Fibroblast of lung (primary cell): ENCODE results near the gene ILRUN.

Experiments
- EZH2 ChIP-seq: IDR thresholded peaks from 2 replicates; pipeline ENCODE4 v1.5.1; 2012; ENCODE audit warnings: low read length, control low read depth, mild to moderate bottlenecking; ENCODE audit errors: missing control alignments
- TF ChIP-seq, protein P1 (sequence below), 2 donors: IDR thresholded peaks in 1 of 2; conservative IDR thresholded peaks in 1 of 2; 1 replicate in 1 of 2; 2 replicates in 1 of 2; pipeline ENCODE4 v1.5.1; 2011 to 2012; ENCODE audit warnings: low read length in 2 of 2, control low read depth in 1 of 2, inconsistent platforms in 1 of 2, low read depth in 1 of 2, mild to moderate bottlenecking in 1 of 2

DNA sequence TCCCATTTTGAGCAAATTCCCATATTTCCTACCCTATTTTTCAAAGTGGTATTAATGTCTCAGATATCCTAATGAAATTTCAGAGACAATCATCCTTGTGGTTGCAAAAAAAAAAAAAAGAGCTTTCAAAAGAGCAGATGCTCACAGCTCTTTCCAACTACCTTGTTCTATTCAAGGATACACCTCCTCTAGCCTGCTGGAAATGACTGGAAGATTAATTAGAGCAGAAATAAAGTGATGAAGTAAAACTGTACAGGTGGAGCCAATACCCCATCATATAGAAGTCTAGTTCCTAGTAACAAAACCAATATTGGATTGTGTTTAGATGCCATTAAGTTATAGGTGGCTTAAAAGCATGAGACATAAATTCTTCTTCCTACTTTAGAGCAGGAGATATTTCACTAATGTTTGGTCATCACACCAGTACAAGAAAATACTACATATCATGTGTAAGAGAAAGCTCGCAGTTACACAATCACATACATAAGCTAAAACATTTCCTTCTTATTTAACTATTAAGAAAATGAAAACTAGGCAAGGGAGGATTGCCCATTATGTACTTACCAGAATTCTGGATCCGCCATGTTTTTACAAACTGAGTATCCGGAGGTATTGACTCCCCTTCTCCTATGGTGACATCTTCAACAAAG lies 42.4 kb downstream of the ILRUN start:
- TF ChIP-seq, protein P1, sequence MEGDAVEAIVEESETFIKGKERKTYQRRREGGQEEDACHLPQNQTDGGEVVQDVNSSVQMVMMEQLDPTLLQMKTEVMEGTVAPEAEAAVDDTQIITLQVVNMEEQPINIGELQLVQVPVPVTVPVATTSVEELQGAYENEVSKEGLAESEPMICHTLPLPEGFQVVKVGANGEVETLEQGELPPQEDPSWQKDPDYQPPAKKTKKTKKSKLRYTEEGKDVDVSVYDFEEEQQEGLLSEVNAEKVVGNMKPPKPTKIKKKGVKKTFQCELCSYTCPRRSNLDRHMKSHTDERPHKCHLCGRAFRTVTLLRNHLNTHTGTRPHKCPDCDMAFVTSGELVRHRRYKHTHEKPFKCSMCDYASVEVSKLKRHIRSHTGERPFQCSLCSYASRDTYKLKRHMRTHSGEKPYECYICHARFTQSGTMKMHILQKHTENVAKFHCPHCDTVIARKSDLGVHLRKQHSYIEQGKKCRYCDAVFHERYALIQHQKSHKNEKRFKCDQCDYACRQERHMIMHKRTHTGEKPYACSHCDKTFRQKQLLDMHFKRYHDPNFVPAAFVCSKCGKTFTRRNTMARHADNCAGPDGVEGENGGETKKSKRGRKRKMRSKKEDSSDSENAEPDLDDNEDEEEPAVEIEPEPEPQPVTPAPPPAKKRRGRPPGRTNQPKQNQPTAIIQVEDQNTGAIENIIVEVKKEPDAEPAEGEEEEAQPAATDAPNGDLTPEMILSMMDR (conservative IDR thresholded peaks at IDR 0.05 in 1 of 2, IDR thresholded peaks at IDR 0.05 in 1 of 2; ENCODE audit: low read depth in 1 of 2, low read length in 2 of 2), result no peak
- TF ChIP-seq EZH2, result no peak
